NCI-H2029 (cell line): Measurements from ENCODE around the gene ZNF536.
"Not testable (repeated sequence)": the region's sequence is repeated elsewhere in the genome, so short reads cannot be mapped to it uniquely, and the experiment has no call there.

Experiments used
- DNase-seq: peaks from one replicate; lab custom pipeline; 2025; lab: John Stamatoyannopoulos, UW

ZNF536 gene

DNA sequence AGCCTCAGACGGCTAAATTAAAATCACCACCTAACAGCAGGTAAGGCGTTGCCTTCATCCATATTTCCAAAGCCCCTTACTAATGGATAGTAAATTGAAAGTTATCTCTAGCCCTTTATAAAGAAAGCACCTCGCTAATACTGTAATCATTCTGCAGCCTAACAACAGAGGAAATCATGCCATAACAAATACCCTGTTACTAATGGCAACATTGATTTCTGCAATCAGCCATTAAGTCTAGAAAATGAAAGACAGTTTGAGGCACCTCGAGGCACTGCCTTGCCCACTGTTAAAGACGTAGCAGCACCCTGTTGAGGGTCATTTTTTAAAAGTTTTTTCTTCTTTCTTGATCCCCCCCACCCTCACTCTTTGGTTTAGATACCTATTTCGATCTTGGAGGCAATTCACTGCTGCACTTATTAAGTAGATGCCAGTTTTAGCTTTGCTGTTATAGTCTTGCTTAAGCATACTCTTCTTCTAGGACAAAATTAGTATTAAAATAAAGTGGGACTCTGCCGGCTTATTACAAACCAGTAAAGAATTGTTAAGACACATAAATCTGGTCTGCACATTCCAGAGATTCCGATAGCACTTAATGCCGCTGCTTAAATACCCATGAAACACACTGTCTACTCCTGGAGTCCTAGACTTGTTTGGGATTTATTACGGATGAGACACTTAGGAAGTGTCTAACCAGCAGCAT, 74.8 kb downstream of the ZNF536 start:
- DNase-seq: no peak

- no peak for DNase-seq
Measured at GRCh38 chr19:30447553-30447870, 75.3 kb downstream of the ZNF536 start.

- no peak for DNase-seq
Measured at GRCh38 chr19:30448386-30449077, 76.3 kb downstream of the ZNF536 start.

- DNase-seq: no peak
Measured at GRCh38 chr19:30449078-30449590, 77.0 kb downstream of the ZNF536 start.

- no peak for DNase-seq
Measured at GRCh38 chr19:30449673-30450072, 77.5 kb downstream of the ZNF536 start.

GRCh38 chr19:30450100-30450499, 77.9 kb downstream of the ZNF536 start:
- DNase-seq: no peak

DNA sequence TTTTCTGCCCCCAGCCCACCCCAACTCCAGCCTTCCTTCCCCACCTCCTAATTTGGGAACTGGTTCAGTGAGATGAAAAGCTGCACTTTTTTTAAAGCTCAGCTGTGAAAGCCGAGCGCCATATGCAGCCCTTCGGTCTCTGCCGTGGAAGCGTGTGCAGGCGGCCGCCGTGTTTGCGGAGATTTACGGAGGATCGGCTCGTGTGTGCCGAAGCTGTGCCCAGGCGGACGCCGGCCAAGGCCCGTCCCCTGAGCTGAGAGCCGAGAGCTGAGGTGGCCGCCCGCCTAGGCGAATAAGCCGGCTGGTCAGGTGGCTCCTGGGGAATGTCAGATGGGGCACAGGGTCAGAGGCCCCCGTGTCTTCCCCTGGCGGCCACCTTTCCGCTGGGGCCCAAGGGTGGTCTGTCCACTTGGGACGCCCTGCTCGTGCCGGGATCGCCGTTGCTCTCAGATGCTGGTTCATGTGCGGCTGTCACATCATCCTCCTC, 78.7 kb downstream of the ZNF536 start:
- DNase-seq: no peak

- DNase-seq: no peak
Measured at GRCh38 chr19:30452931-30453330, 80.7 kb downstream of the ZNF536 start.

DNA sequence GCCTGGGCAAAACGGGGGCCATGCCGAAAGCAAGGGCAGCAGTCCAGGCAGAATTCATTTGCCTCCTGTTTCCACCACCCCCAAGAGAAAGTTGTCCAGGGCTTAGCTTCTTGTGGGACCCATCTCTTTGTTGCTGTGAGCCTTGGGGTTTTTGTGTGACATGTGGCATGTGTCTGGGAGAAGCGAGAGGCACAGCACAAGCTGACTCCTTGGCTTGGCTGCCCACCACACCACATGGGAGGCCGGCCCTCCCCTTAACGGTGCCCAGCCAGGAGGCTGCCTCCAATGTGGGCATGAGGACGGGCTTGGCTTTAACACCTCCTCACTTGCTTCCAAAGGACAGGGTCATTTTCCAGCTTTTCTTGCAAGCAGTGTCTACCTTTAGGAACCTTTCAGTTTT, 81.6 kb downstream of the ZNF536 start:
- no peak for DNase-seq

DNA sequence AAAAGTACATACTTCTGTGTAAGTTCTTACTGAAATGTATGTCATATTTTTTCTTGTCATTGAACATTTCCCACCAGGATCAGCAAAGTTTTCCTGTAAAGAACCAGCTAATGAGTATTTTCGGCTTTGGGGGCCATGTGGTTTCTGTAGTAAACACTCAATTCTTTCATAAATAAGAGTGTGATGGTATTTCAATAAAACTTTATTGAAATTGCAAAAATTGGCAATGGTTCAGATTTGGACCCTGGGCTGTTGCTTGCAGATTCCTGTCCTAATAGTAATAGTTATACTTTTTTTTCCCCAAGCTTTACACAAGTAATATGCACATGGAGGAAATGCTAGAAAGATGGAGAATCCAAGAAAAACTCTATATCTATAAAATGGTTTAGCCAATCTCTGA, 83.7 kb downstream of the ZNF536 start:
- DNase-seq: no peak

DNA sequence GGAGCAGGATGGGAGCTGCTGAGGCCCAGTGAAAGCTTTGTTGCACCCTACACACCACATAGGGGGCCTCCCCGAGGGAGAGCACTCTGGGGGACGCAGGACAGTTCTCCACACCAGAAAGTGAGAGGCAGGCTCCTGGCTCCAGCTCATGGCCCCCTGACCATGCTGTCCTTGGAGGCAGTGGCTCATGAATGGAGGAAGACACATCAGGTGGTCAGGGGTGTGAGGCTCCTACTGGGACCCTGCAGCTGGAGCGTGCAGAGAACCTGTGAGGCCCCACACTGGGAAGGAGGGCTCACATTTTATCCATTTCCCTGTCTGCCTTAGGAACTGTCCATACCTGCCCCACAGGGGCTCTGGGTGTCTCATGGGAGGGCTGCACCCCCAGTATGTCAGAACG, 85.3 kb downstream of the ZNF536 start:
- no peak for DNase-seq

- DNase-seq: no peak
Measured at GRCh38 chr19:30459859-30460258, 87.7 kb downstream of the ZNF536 start.

GRCh38 chr19:30464162-30464561, 92.0 kb downstream of the ZNF536 start:
- DNase-seq: no peak

DNA sequence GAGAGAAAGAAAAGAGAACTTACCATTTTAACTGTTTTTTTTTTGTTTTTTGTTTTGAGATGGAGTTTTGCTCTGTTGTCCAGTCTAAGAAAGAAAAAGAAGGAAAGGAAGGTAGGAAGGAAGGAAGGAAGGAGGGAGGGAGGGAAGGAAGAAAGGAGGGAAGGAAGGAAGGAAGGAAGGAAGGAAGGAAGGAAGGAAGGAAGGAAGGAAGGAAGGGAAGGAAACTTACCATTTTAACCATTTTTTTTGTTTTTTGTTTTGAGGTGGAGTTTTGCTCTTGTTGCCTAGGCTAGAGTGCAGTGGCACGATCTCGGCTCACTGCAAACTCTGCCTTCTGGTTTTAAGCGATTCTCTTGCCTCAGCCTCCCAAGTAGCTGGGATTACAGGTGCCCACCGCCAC, 94.4 kb downstream of the ZNF536 start:
- DNase-seq: not testable (repeated sequence)

DNA sequence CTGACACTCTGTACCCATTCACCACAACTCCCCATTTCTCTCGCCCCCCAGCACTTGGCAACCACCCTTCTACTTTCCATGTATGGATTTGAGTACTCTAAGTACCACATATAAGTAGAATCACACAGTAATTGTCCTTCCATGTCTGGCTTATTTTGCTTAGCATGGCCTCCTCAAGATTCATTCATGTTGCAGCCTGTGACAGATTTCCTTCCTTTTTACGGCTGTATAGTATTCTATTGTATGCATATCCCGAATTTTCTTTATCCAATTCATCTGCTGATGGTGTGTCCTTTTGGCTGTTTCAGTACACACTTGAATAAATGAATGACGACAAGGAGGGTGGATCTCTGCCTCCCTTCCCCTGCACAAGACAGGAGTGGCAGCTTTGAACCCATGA, 95.1 kb downstream of the ZNF536 start:
- no peak for DNase-seq

DNA sequence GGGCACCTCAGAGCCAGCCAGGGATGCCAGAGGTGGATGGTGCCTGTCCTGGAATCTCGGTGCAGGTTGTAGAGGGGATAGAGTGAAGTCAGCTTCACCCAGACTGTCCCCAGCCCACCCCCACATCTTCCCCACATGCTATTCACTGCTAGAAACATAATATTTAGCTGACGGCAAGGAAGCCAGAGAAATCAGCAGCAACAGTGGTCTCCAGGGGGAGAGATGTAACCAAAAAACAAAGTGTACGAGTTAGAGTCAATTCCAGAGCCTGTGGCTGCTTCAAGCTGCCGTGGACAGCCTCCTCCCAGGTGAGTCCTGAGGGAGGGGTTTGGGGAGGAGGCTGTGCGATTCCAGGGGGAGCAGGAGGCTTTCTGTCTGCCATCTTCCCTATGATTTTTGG, 97.6 kb downstream of the ZNF536 start:
- no peak for DNase-seq

DNA sequence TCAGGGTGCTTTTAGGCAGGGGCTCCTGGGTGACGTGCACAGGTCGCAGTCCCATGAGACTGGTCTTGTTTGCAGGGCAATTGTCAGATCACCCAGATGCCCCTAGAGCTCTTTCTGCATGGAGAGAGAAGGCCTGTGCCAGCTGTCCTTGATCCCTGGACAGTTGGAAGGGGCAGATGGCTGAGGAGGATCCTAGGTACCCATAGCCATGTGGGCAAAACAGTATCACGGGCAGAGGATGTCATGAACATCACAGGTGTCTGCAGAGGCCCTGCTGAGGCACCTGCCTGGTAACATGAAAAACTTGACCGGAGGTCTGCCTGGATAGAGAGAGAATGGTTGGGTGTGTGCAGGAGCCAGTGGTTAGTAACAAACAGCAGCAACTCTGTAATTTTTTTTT, 99.3 kb downstream of the ZNF536 start:
- no peak for DNase-seq

DNA sequence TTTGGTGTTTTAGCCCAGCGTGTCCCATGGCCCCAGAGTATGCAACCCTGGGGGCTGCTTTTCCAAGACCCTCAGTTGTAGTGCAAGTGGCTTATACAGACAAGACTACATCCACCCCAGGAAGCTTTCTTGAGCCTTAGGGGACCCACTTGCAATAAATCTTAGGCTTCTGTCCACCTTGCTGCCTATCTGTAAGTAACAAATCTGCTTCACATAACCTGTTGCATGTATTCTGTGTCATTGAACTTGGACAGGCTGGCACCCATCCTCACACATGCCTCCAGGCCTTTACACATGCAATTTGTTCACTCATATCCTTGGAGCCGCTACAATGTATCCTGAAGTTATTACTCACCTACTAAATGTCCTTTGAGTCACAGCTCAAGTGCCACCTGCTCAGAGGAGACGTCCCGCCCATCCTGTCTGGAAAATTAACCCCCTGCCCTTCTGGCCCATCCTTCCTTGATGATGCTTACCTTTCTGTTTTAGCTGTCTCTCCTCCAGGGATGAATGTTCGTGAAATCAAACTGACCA, 101.2 kb downstream of the ZNF536 start:
- no peak for DNase-seq

GRCh38 chr19:30476997-30477396, 104.8 kb downstream of the ZNF536 start:
- no peak for DNase-seq

- no peak for DNase-seq
Measured at GRCh38 chr19:30479231-30479630, 107.0 kb downstream of the ZNF536 start.

DNA sequence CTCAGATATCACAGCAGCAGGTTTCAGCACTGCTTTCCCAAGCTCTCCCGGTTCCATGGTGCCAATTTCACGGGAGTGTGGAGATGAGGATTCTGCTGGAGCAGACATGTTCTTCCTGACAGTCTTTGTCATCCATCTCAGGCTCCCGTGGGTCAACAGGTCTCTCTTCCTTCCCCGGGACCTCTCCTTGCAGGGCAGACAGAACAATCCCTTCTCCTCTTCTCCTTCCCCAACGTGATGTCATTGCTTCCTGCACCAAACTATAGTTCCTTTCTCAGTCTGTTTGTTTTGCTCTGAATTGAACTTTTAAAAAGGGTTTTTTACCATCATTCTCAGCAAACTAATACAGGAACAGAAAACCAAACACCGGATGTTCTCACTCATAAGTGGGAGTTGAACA, 107.9 kb downstream of the ZNF536 start:
- no peak for DNase-seq

GRCh38 chr19:30481063-30481462, 108.9 kb downstream of the ZNF536 start:
- no peak for DNase-seq

DNA sequence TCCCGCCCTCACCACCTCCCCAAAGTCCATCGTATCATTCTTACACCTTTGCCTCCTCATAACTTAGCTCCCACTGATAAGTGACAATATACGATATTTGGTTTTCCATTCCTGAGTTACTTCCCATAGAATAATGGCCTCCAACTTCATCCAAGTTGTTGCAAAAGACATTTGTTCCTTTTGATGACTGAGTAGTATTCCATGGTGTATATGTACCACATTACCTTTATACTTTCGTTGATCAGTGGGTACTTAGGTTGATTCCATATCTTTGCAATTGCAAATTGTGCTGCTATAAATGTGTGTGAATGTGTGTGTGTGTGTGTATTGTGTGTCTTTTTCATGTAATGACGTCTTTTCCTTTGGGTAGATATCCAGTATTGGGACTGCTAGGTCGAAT, 109.6 kb downstream of the ZNF536 start:
- no peak for DNase-seq
